NCI-H510A treated with DMSO at 0.1 percent for 48 hours (cell line): ENCODE results near the gene YY2.

ENCODE experiments used
- DNase-seq: peaks from one replicate; lab custom pipeline; 2025; lab: John Stamatoyannopoulos, UW

Gene YY2

GRCh38 chrX:21875013-21875412, 19.2 kb downstream of the YY2 start:
- no peak for DNase-seq

GRCh38 chrX:21881881-21882574, 26.2 kb downstream of the YY2 start:
- DNase-seq = no peak

- no peak for DNase-seq
Measured at GRCh38 chrX:21883258-21883657, 27.5 kb downstream of the YY2 start.

- DNase-seq = no peak
Measured at GRCh38 chrX:21885568-21885967, 29.8 kb downstream of the YY2 start.

- DNase-seq = no peak
Measured at GRCh38 chrX:21905313-21905712, 49.5 kb downstream of the YY2 start.

GRCh38 chrX:21905953-21906352, 50.2 kb downstream of the YY2 start:
- no peak for DNase-seq

GRCh38 chrX:21907260-21907659, 51.5 kb downstream of the YY2 start:
- DNase-seq = no peak
